ENCODE measurements around the gene PFN2.

The PFN2 gene

DNA sequence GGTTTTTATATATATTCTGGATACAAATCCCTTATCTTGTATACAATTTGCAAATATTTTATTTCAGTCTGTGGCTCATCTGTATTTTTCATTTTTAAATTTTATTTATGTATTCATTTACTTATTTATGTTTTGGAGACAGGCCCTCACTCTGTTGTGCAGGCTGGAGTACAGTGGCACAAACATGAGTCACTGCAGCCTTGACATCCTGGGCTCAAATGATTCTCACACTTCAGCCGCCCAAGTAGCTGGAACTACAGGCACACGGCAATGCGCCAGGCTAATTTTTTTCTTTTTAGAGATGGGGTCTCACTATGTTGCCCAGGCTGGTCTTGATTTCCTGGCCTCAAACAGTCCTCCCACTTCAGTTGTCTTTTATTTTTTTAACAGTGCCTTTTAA is 50.6 kb downstream of the PFN2 start:
- Mint-ChIP-seq H3K36me3 (ENCODE audit: low read depth) (peaks cover 32% of the 10 kb centered on the region), H3K4me3 (no peak overlapping the region), H3K4me1 (ENCODE audit: low read depth) (peaks cover 11% of the 10 kb centered on the region), H3K9me3 (no peaks in the 10 kb centered on the region), H3K27ac (no peak overlapping the region), H3K27me3 (no peaks in the 10 kb centered on the region)
- intact Hi-C loops (cut with micrococcal nuclease): no loop called here

DNA sequence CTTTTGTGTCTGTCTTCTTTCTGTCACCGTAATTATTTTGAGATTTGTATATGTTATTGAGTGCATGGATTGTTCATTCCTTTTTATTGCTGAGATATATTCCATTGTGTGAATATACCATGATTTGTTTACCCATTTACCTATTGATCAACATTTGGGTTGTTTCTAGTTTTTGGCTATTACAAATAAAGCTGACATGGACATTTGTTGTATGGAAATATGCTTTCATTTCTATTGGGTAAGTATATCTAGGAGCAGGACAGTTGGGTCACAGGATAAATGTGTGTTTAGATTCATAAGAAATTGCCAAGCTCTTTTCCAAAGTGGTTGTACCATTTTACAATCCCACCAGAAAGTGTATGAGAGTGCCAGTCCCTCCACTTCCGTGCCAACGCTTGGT is 51.2 kb downstream of the PFN2 start:
- intact Hi-C loops (cut with micrococcal nuclease): no loop called here
- Mint-ChIP-seq H3K27me3 (no peaks in the 10 kb centered on the region), H3K4me3 (no peak overlapping the region), H3K36me3 (ENCODE audit: low read depth) (peaks cover 38% of the 10 kb centered on the region), H3K4me1 (ENCODE audit: low read depth) (peaks cover 11% of the 10 kb centered on the region), H3K27ac (no peak overlapping the region), H3K9me3 (no peaks in the 10 kb centered on the region)

DNA sequence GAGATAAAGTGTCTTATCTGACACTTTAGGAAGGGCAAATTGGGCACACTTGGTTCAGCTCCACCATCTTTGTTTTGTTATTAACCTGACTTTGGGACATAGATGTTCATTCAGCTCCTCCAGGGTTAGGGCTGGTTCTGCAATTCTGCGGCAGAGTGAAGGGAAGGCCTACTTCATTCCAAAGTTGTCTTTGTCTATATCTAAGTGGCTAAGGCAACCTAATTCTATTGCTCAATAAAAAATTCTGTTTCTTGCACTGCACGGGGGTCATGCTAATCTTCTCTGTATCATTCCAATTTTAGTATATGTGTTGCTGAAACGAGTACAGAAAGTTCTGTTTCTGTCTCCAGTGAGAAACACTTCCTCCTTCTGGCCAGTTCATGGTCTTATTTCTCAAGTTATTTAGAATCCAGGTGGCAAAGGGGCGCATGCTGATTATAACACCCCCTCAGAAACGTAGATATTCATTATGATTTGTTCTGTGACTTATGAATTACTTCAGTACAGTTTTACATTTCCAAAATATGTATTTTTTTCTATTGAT is 53.5 kb downstream of the PFN2 start:
- Mint-ChIP-seq H3K4me3 (no peak overlapping the region), H3K27me3 (no peaks in the 10 kb centered on the region), H3K27ac (no peak overlapping the region), H3K4me1 (ENCODE audit: low read depth) (peaks cover 11% of the 10 kb centered on the region), H3K36me3 (ENCODE audit: low read depth) (peaks cover 57% of the 10 kb centered on the region), H3K9me3 (no peaks in the 10 kb centered on the region)
- intact Hi-C loops (cut with micrococcal nuclease): no loop called here
